CD4-positive, alpha-beta T cell (primary cell): ENCODE data around the gene CCDC157. TPM values are rescaled to one million over a fixed set of nuclear protein-coding genes. Genes with fewer than 3 reads are reported as not detected.

ENCODE experiments used
- ATAC-seq: fragments of 200-7000 bp; cut with Tn5 transposase; one replicate; pipeline ENCODE4 v1.10.0; 2022; ENCODE audit warnings: mild to moderate bottlenecking; ENCODE audit not compliant: poor library complexity
- CTCF ChIA-PET: fragments of 350-600 bp; sonication (Branson Sonifier 250); formaldehyde crosslinking; loops from one replicate; lab custom pipeline; 2021; ENCODE audit warnings: antibody characterized with exemption, inconsistent platforms; lab: Charles Lee
- POLR2A ChIA-PET: fragments of 350-600 bp; sonication (Branson Sonifier 250); formaldehyde crosslinking; loops from one replicate; lab custom pipeline; 2021; ENCODE audit warnings: antibody characterized with exemption, inconsistent platforms; lab: Charles Lee
- DNase-seq, 14 experiments: peaks; one replicate each; pipeline ENCODE4 v3.0.0-alpha.2; 2013 to 2020; ENCODE audit warnings: mixed read lengths in 2 of 14
- H3K27ac ChIP-seq, 2 donors: one replicate each; pipeline versions ENCODE4 v1.5.1 to v1.7.0; 2013; ENCODE audit warnings: low read length in 2 of 2, low read depth in 1 of 2, mild to moderate bottlenecking in 1 of 2
- H3K27me3 ChIP-seq, 2 experiments: 1 replicate in 1 of 2; 2 replicates in 1 of 2; pipeline versions ENCODE4 v1.6.1 to v1.7.0; 2013; ENCODE audit warnings: low read length in 2 of 2, control low read depth in 1 of 2, mild to moderate bottlenecking in 1 of 2, moderate library complexity in 1 of 2; ENCODE audit not compliant: insufficient read depth in 2 of 2, control insufficient read depth in 1 of 2
- H3K36me3 ChIP-seq: one replicate; pipeline ENCODE4 v1.6.1; 2013; ENCODE audit warnings: low read length, control low read depth; ENCODE audit not compliant: insufficient read depth
- H3K4me1 ChIP-seq: one replicate; pipeline ENCODE4 v1.6.1; 2013; ENCODE audit warnings: low read length, control low read depth; ENCODE audit not compliant: insufficient read depth
- H3K4me3 ChIP-seq: one replicate; pipeline ENCODE4 v1.5.1; 2013; ENCODE audit warnings: mild to moderate bottlenecking, low read length, moderate library complexity
- H3K9me3 ChIP-seq, 2 experiments: 1 replicate in 1 of 2; 2 replicates in 1 of 2; pipeline versions ENCODE4 v1.6.1 to v1.7.0; 2013; ENCODE audit warnings: low read length in 2 of 2, mild to moderate bottlenecking in 2 of 2, control low read depth in 1 of 2, moderate library complexity in 1 of 2; ENCODE audit not compliant: control insufficient read depth in 1 of 2, insufficient read depth in 1 of 2
- H3K27ac Mint-ChIP-seq: one replicate; pipeline ENCODE4 v1.8.0; 2020; ENCODE audit warnings: mixed read lengths
- H3K27me3 Mint-ChIP-seq: one replicate; pipeline ENCODE4 v1.8.0; 2021; ENCODE audit warnings: mixed read lengths
- H3K36me3 Mint-ChIP-seq: one replicate; pipeline ENCODE4 v1.8.0; 2021; ENCODE audit warnings: low read depth, mixed read lengths
- H3K4me1 Mint-ChIP-seq: one replicate; pipeline ENCODE4 v1.8.0; 2021; ENCODE audit warnings: low read depth, mixed read lengths
- H3K4me3 Mint-ChIP-seq: one replicate; pipeline ENCODE4 v1.8.0; 2020; ENCODE audit warnings: mild to moderate bottlenecking, mixed read lengths
- H3K9me3 Mint-ChIP-seq: one replicate; pipeline ENCODE4 v1.8.0; 2020; ENCODE audit warnings: mixed read lengths
- intact Hi-C, 2 experiments: fragments of 100-400 bp; cut with DNase I in 1 of 2; cut with micrococcal nuclease in 1 of 2; formaldehyde crosslinking; loops; one replicate each; pipeline versions ENCODE4 v1.15.1 to v1.9.0; 2023 to 2025; cut with DNase I, micrococcal nuclease
- total RNA-seq, 174 experiments: library from RNA in 2 of 174; stranded (reverse) in 2 of 174; gene quantifications; one replicate each; pipeline ENCODE4 v1.2.3 and lab custom pipeline; 2021 to 2026
- TF ChIP-seq, protein P1 (sequence below): fragments of 200-600 bp; IDR thresholded peaks from one replicate; pipeline ENCODE4 v1.8.0; 2022; ENCODE audit warnings: antibody characterized with exemption, mild to moderate bottlenecking

The CCDC157 gene
- total RNA-seq, 2 experiments from 2014 or later: 8.3 to 10.1 TPM

DNA sequence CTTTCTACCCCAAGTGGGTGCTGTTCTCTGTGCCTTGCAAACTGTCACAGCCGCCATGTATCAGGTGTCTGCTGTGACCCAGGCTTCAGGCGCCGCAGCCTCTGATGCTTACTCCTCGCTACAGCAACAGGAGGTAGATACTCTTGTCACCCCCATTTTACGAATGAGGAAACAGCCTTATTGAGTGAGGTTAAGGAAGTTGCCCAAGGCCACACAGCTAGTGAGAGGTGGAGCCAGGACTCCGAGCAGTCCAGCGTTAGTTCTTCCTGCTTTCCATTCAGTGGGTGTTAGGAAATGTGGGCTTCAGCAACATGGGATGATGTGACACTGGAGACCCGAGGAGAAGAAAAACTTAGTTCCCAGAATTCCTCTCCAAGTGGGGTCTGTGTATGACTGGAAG is 16.1 kb downstream of the CCDC157 start:
- no peaks in the 10 kb centered on the region for H3K9me3 Mint-ChIP-seq
- intact Hi-C loops: no loop called here
- no peaks in the 10 kb centered on the region for H3K36me3 Mint-ChIP-seq
- Histone ChIP-seq H3K4me1 (no peaks in the 10 kb centered on the region), H3K36me3 (no peaks in the 10 kb centered on the region), H3K4me3 (no peak overlapping the region), H3K9me3 (no peaks in the 10 kb centered on the region), H3K27ac (no peak overlapping the region), H3K27me3 (no peaks in the 10 kb centered on the region)
- no peak for DNase-seq
- no peak overlapping the region for H3K4me3 Mint-ChIP-seq
- TF ChIP-seq, protein P1, sequence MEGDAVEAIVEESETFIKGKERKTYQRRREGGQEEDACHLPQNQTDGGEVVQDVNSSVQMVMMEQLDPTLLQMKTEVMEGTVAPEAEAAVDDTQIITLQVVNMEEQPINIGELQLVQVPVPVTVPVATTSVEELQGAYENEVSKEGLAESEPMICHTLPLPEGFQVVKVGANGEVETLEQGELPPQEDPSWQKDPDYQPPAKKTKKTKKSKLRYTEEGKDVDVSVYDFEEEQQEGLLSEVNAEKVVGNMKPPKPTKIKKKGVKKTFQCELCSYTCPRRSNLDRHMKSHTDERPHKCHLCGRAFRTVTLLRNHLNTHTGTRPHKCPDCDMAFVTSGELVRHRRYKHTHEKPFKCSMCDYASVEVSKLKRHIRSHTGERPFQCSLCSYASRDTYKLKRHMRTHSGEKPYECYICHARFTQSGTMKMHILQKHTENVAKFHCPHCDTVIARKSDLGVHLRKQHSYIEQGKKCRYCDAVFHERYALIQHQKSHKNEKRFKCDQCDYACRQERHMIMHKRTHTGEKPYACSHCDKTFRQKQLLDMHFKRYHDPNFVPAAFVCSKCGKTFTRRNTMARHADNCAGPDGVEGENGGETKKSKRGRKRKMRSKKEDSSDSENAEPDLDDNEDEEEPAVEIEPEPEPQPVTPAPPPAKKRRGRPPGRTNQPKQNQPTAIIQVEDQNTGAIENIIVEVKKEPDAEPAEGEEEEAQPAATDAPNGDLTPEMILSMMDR: no peak
- POLR2A ChIA-PET: no interaction called here
- H3K27me3 Mint-ChIP-seq: no peaks in the 10 kb centered on the region
- ATAC-seq: no peak
- H3K27ac Mint-ChIP-seq: no peak overlapping the region
- no peaks in the 10 kb centered on the region for H3K4me1 Mint-ChIP-seq
- CTCF ChIA-PET: no interaction called here

DNA sequence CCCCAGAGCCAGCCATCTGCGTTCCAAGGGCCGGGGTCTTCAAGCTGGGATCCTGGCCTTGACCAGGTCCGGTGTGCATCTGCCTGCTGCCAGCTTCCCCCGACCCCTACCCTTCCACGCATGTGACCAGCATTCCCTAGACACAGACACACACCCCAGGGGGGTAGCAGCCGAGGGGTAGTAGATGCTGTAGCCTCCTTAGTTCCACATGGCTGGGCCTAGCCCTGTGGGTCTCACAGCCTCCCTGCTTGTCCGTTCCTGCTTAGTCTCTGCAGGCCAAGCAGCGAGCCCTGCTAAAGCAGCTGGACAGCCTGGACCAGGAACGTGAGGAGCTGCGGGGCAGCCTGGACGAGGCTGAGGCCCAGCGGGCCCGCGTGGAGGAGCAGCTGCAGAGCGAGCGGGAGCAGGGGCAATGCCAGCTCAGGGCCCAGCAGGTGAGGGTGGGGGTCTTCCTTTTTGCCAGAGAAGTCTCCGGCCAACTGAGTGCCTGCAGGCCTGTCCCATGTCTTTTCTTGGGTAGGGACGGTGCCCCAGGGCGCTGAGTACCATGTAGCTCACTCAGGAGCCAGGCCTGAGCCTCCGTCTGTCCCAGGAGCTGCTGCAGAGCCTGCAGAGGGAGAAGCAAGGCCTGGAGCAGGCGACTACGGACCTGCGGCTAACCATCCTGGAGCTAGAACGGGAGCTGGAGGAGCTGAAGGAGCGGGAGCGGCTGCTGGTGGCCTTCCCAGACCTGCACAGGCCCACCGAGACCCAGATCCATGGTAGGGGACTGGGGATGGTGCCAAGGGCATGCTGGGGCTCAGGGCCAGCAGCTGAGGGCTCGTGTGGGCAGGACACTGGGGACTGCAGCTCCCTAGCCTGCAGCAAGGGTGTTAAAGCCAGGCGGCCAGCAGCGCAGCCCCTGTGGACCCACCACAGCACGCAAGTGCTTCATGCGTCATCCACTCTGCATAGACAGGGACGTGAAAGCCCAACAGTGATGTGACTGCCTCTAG is 16.8 kb downstream of the CCDC157 start:
- intact Hi-C loops: no loop called here
- no peak overlapping the region for H3K27ac Mint-ChIP-seq
- no peaks in the 10 kb centered on the region for H3K4me1 Mint-ChIP-seq
- no peak for DNase-seq
- POLR2A ChIA-PET: no interaction called here
- Histone ChIP-seq H3K27ac (no peak overlapping the region), H3K4me3 (no peak overlapping the region), H3K9me3 (no peaks in the 10 kb centered on the region), H3K4me1 (no peaks in the 10 kb centered on the region), H3K36me3 (no peaks in the 10 kb centered on the region), H3K27me3 (no peaks in the 10 kb centered on the region)
- no peaks in the 10 kb centered on the region for H3K9me3 Mint-ChIP-seq
- TF ChIP-seq, protein P1: no peak
- no peak for ATAC-seq
- no peaks in the 10 kb centered on the region for H3K36me3 Mint-ChIP-seq
- CTCF ChIA-PET: no interaction called here
- H3K27me3 Mint-ChIP-seq: no peaks in the 10 kb centered on the region
- no peak overlapping the region for H3K4me3 Mint-ChIP-seq

DNA sequence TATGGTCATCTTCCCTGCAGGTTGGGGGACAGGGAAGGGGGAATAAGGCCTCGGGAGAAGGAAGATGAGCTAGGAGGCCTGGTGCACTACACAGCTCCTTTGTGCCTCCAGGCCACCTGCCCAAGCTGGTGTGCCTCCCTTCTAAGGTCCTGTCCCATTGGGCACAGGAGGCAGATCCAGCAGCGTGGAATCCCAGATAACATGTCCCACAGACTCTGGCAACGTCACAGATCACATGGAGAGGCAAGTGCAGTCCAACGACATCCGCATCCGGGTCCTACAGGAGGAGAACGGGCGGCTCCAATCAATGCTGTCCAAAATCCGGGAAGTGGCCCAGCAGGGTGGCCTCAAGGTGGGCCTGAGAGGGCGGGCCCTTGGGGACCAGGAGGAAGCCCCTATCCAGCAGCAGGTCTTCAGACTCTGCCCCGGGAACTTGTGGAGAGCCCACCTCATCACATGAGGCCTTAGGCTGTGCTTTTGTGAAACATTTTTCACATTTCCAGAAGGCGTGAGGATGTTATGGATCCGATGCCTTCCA is 18.6 kb downstream of the CCDC157 start:
- H3K27ac Mint-ChIP-seq: no peak overlapping the region
- no peaks in the 10 kb centered on the region for H3K36me3 Mint-ChIP-seq
- no peak overlapping the region for H3K4me3 Mint-ChIP-seq
- Histone ChIP-seq H3K27ac (no peak overlapping the region), H3K27me3 (no peaks in the 10 kb centered on the region), H3K9me3 (no peaks in the 10 kb centered on the region), H3K4me1 (no peaks in the 10 kb centered on the region), H3K36me3 (no peaks in the 10 kb centered on the region), H3K4me3 (no peak overlapping the region)
- POLR2A ChIA-PET: no interaction called here
- DNase-seq: no peak
- CTCF ChIA-PET: interaction anchor here (0.7 to 1.0 kb wide), 2 partner anchors 12 to 87 kb away, joined by 3 to 5 read pairs; no protein-coding TSS in a partner anchor
- ATAC-seq: no peak
- H3K27me3 Mint-ChIP-seq: no peaks in the 10 kb centered on the region
- TF ChIP-seq, protein P1: no peak
- no peaks in the 10 kb centered on the region for H3K9me3 Mint-ChIP-seq
- intact Hi-C loops: no loop called here
- H3K4me1 Mint-ChIP-seq: no peaks in the 10 kb centered on the region
